Measurements from ENCODE around the gene BPIFB2.

BPIFB2 gene

GRCh38 chr20:33023439-33024242, 16.1 kb downstream of the BPIFB2 start:
- DNase-seq = no peak

- no peak for DNase-seq
Observed at GRCh38 chr20:33024243-33024560, 16.7 kb downstream of the BPIFB2 start.

- no peak for DNase-seq
Observed at GRCh38 chr20:33024609-33025317, 17.3 kb downstream of the BPIFB2 start.

GRCh38 chr20:33025318-33025876, 17.9 kb downstream of the BPIFB2 start:
- no peak for DNase-seq

DNA sequence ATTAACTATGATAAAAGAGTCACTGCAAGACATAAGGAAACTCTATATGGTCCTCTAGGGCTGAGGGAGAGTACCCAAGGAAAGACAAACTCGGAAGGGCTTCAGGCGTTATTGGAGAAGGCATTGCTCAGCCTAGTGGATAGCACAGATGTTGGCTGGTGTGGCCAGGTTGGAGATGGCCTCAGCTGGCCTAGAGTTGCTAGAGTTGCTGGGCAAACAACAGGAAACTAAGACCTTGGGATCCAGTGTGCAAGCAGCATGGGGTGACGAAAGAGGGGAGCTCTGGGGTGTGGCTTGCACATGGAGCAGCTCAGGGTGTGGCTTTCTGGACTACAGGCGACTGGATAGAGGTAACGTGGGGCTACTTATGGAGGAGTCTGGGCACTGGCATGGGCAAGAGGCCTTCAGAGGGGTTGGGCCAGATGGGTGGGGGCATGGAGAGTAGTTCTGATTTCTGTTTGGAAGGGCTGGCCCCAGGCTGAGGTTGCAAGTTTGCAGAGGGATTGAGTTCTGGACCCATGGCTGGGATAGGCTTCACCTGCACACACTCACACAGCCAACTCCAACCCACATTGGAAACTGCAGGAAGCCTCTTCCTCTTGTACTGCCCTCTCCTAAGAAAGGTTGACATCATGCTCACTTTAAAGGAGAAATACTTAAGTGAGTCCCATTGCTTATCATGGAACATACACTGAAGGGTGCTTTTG, 18.7 kb downstream of the BPIFB2 start:
- DNase-seq = no peak

- no peak for DNase-seq
Observed at GRCh38 chr20:33026779-33027759, 19.6 kb downstream of the BPIFB2 start.

- DNase-seq = no peak
Observed at GRCh38 chr20:33027769-33028751, 20.6 kb downstream of the BPIFB2 start.

GRCh38 chr20:33028875-33029274, 21.4 kb downstream of the BPIFB2 start:
- DNase-seq = no peak

- no peak for DNase-seq
Observed at GRCh38 chr20:33030076-33030475, 22.6 kb downstream of the BPIFB2 start.

DNA sequence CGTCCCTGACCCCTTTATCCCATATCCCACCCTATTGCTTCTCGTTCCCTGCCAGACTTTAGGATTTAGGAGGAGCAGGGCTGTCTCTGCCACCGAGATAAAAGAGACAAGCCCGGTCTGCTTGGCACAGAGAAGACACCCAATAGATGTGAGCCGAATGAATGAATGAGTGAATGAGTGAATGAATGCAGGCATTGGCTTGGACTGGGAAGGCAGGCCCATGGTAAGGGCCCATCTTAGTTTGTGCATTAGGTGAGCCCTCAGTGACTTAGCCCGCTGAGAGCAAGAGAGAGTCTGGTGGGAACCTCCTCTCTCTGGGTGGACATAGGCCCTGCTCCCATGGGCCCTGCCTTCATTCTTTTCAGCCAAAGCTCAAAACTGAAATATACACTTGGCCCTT, 23.1 kb downstream of the BPIFB2 start:
- no peak for DNase-seq

GRCh38 chr20:33031531-33031930, 24.0 kb downstream of the BPIFB2 start, which contains the start of gene BPIFB6:
TSS of gene BPIFB6 (plus strand) at chr20:33031648. CDS start at chr20:33031648, 0 bp downstream.
- DNase-seq = no peak

DNA sequence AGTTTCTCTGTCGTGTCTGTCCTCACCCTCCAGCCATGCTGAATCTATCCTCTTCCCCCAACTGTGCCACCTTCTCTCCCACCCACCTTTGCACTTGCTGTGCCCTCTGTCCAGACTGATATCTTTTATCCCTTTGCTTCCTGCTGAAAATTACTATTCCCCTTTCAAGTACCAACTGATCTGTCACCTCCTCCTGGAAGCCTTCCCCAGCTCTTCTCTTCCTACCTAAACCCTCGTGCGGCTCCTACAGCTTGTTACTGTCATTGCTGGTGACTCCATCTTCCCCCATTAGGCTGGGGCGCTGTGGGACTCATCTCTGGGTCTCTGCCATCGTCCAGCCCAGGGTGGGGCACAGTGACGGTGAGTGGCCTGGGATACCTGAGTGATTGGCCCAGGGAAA, 25.1 kb downstream of the BPIFB2 start:
- no peak for DNase-seq

GRCh38 chr20:33033381-33033780, 25.9 kb downstream of the BPIFB2 start:
- no peak for DNase-seq

DNA sequence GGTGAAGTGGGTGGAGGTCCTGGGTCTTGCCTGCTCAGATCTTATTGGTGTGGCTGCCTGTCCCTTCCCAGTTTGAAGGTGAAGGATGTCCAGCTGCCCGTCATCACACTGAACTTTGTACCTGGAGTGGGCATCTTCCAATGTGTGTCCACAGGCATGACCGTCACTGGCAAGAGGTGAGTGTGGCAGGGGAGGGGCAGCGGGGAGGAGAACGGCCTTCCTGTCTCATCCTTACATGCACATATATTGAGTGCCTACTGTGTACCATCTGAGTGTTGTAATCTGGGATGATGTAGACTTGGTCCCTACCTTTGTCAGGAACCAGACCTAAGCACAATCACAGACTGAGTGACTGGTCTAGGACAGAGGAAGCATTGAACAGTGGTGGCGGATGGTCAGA, 26.6 kb downstream of the BPIFB2 start:
- no peak for DNase-seq

DNA sequence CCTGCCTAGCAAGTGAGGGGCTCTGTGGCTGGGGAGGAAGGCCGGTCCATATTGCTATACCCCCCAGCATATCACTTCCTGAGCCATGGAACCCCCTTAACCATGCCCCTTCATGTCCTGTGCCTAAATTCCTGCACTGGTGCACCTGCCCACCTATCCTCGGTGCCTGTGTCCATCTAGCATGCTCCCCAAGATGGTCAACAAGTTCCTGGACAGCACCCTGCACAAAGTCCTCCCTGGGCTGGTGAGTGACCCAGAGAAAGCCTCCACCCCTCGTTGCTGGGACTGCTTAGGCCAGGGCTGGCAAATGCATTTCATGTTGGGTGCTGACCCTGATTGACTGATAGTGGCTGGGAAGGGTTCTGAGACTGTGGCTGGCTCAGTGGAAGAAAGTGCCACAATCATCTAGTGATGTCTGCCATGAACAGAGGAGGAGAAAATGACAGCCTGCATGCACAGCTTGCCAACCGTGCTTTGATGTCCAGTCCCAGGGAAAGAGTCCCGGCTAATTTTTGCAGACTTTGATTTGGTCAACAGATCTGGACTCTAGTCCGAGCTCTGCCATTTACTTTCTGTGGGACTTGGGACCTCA, 27.5 kb downstream of the BPIFB2 start:
- no peak for DNase-seq

DNA sequence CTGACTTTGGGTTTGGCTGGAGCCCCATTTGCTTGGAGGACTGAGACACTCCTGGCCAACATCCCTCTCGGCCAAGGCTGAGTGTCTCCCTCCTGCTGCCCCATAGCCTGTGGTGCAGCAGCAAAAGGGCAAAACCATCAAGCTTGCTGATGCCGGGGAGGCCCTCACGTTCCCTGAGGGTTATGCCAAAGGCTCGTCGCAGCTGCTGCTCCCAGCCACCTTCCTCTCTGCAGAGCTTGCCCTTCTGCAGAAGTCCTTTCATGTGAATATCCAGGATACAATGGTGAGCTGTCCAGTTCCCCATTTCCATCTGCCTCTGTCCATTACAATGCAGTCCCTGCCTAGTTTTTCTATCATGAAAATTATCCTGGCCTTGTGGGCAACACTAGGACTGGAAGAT, 30.0 kb downstream of the BPIFB2 start:
- no peak for DNase-seq

DNA sequence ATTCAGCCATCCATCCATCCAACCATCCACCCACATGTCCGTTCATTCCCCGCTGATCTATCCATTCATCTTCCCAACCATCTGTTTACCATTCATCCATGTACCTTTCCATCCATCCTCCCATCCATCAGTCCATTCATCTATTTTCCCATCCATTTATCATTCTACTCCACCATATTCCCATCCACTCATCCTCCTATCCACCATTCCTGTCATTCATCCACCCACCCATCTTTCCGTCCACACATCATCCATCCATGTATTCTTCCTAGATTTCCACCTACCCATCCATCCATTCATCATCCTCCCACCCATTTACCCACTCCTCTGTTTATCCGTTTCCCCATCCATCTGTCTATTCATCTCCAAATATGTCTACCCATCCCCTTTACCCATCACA, 30.7 kb downstream of the BPIFB2 start:
- no peak for DNase-seq

DNA sequence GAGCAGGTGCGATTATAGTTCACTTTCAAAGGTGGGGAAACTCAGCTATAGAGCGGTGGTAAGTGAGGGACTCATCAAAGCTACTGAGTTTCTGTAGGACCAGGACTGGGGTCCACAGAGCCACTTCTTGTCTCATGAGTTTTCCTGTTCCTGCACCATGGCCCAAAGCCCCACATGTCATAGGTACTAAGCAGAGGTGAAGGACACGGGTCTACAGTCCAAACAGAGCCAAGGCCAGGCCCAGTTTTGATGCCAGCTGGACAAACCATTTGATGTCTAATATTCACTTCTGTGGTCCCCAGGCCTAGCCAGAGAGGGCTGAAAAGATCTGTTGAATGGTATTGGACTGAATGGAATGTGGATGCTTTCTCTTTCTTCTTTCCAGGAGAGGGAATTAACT, 34.9 kb downstream of the BPIFB2 start:
- DNase-seq = no peak

- DNase-seq = no peak
Observed at GRCh38 chr20:33042983-33043730, 35.7 kb downstream of the BPIFB2 start.

DNA sequence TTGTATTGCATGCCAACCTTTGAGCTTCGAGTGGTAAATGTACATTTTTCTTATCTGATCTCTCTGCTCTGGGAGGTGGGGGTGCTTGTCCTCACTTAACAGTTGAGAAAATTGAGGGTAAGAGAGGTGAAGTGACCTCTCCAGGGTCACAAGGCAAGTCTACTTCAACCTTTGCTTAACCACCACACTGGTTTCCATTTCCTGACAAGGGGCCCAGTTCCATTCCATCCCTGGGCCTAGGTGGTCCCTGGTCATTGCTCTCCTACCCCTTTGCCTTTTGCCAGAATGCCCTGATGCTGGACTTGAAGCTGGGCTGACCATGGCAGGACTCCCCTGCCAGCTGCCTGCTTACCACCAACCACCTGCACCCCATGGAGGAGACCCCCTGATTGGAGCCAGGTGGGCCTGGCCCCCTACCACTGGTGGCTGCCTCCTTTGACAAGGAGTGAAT, 36.3 kb downstream of the BPIFB2 start:
- DNase-seq = no peak

Data from islet precursor cell (in vitro differentiated cells).